H9 (cell line): ENCODE results near the gene STEAP2. TPM values are rescaled to one million over a fixed set of nuclear protein-coding genes. Genes with fewer than 3 reads are reported as not detected.
A peak's percentile ranks its signal among the peaks of the same experiment; 100 is the strongest.

Source experiments
- DNase-seq: peaks from one replicate; pipeline ENCODE4 v3.0.0-alpha.2; 2017
- H2AFZ ChIP-seq: one replicate; pipeline ENCODE4 v1.6.1; 2013; ENCODE audit warnings: mild to moderate bottlenecking, low read length, control low read depth, moderate library complexity
- H2AK5ac ChIP-seq: 2 replicates; pipeline ENCODE4 v1.6.1; 2013; ENCODE audit warnings: low read length, control low read depth, mixed read lengths; ENCODE audit not compliant: insufficient read length
- H2BK120ac ChIP-seq: one replicate; pipeline ENCODE4 v1.6.1; 2013; ENCODE audit warnings: low read depth, mild to moderate bottlenecking, low read length, control low read depth, inconsistent platforms; ENCODE audit not compliant: poor library complexity, severe bottlenecking
- H2BK12ac ChIP-seq: 2 replicates; pipeline ENCODE4 v1.6.1; 2013; ENCODE audit warnings: low read length, control low read depth, mixed read lengths, low read depth; ENCODE audit not compliant: insufficient read length
- H2BK15ac ChIP-seq: 2 replicates; pipeline ENCODE4 v1.6.1; 2013; ENCODE audit warnings: low read depth, low read length, control low read depth
- H2BK20ac ChIP-seq: one replicate; pipeline ENCODE4 v1.6.1; 2013; ENCODE audit warnings: low read depth, mild to moderate bottlenecking, low read length, control low read depth, inconsistent platforms; ENCODE audit not compliant: poor library complexity, severe bottlenecking
- H2BK5ac ChIP-seq: 2 replicates; pipeline ENCODE4 v1.6.1; 2013; ENCODE audit warnings: low read length, control low read depth, mixed read lengths; ENCODE audit not compliant: insufficient read length
- H3K14ac ChIP-seq: 2 replicates; pipeline ENCODE4 v1.6.1; 2013; ENCODE audit warnings: low read length, control low read depth; ENCODE audit not compliant: insufficient read depth
- H3K18ac ChIP-seq: 2 replicates; pipeline ENCODE4 v1.6.1; 2013; ENCODE audit warnings: low read depth, mild to moderate bottlenecking, mixed read lengths, low read length, control low read depth; ENCODE audit not compliant: insufficient read length
- H3K23ac ChIP-seq: 2 replicates; pipeline ENCODE4 v1.6.1; 2013; ENCODE audit warnings: low read length, control low read depth, mixed read lengths, low read depth; ENCODE audit not compliant: insufficient read length
- H3K23me2 ChIP-seq: 2 replicates; pipeline ENCODE4 v1.6.1; 2013; ENCODE audit warnings: low read depth, mild to moderate bottlenecking, mixed read lengths, low read length, control low read depth; ENCODE audit not compliant: insufficient read length, poor library complexity, severe bottlenecking
- H3K27ac ChIP-seq: 2 replicates; pipeline ENCODE4 v1.5.1; 2013; ENCODE audit warnings: low read length, control low read depth, mixed read lengths, low read depth; ENCODE audit not compliant: insufficient read length
- H3K27me3 ChIP-seq: 2 replicates; pipeline ENCODE4 v1.6.1; 2013; ENCODE audit warnings: low read length, control low read depth, inconsistent platforms; ENCODE audit not compliant: insufficient read depth
- H3K4ac ChIP-seq: 2 replicates; pipeline ENCODE4 v1.6.1; 2013; ENCODE audit warnings: low read depth, mild to moderate bottlenecking, control low read depth, inconsistent platforms, low read length, moderate library complexity
- H3K4me1 ChIP-seq: 2 replicates; pipeline ENCODE4 v1.6.1; 2013; ENCODE audit warnings: low read length, control low read depth, inconsistent platforms; ENCODE audit not compliant: insufficient read depth
- H3K4me2 ChIP-seq: 2 replicates; pipeline ENCODE4 v1.6.1; 2013; ENCODE audit warnings: low read length, control low read depth, mixed read lengths; ENCODE audit not compliant: insufficient read length, insufficient read depth
- H3K56ac ChIP-seq: 2 replicates; pipeline ENCODE4 v1.6.1; 2013; ENCODE audit warnings: low read depth, mild to moderate bottlenecking, mixed read lengths, low read length, control low read depth; ENCODE audit not compliant: insufficient read length
- H3K79me1 ChIP-seq: 2 replicates; pipeline ENCODE4 v1.6.1; 2013; ENCODE audit warnings: low read depth, mild to moderate bottlenecking, moderate library complexity, low read length, control low read depth, inconsistent platforms; ENCODE audit not compliant: insufficient read depth, poor library complexity, severe bottlenecking
- H3K79me2 ChIP-seq: 2 replicates; pipeline ENCODE4 v1.6.1; 2013; ENCODE audit warnings: low read length, control low read depth, inconsistent platforms; ENCODE audit not compliant: insufficient read depth
- H3K9ac ChIP-seq: 2 replicates; pipeline ENCODE4 v1.6.1; 2013; ENCODE audit warnings: low read length, control low read depth, mixed read lengths; ENCODE audit not compliant: insufficient read length; ENCODE audit errors: extremely low read depth
- H3K9me3 ChIP-seq: one replicate; pipeline ENCODE4 v1.6.1; 2013; ENCODE audit warnings: low read depth, low read length, inconsistent platforms; ENCODE audit not compliant: control insufficient read depth
- H3T11ph ChIP-seq: one replicate; pipeline ENCODE4 v1.6.1; 2013; ENCODE audit warnings: mild to moderate bottlenecking, low read length, control low read depth, inconsistent platforms
- H4K20me1 ChIP-seq: one replicate; pipeline ENCODE4 v1.6.1; 2013; ENCODE audit not compliant: control insufficient read depth, insufficient read length, insufficient read depth
- H4K5ac ChIP-seq: 2 replicates; pipeline ENCODE4 v1.6.1; 2013; ENCODE audit warnings: low read depth, mild to moderate bottlenecking, mixed read lengths, low read length, control low read depth; ENCODE audit not compliant: insufficient read length
- H4K8ac ChIP-seq: replicated peaks from 2 replicates; pipeline ENCODE4 v1.6.1; 2013; ENCODE audit warnings: low read length, control low read depth, mixed read lengths, low read depth; ENCODE audit not compliant: insufficient read length
- H4K91ac ChIP-seq: 2 replicates; pipeline ENCODE4 v1.6.1; 2013; ENCODE audit warnings: low read depth, mild to moderate bottlenecking, moderate library complexity, mixed read lengths, low read length, control low read depth; ENCODE audit not compliant: insufficient read length
- H3K27ac Mint-ChIP-seq, 3 experiments: 2 replicates in 2 of 3; 3 replicates in 1 of 3; pipeline ENCODE4 v1.8.0; 2020 to 2021; ENCODE audit warnings: mixed read lengths in 3 of 3, mild to moderate bottlenecking in 1 of 3, moderate library complexity in 1 of 3
- H3K27me3 Mint-ChIP-seq: 2 replicates; pipeline ENCODE4 v1.8.0; 2021; ENCODE audit warnings: low read depth, mild to moderate bottlenecking, moderate library complexity, mixed read lengths
- H3K36me3 Mint-ChIP-seq, 3 experiments: 2 replicates in 2 of 3; 3 replicates in 1 of 3; pipeline ENCODE4 v1.8.0; 2020 to 2021; ENCODE audit warnings: low read depth in 3 of 3, mixed read lengths in 3 of 3; ENCODE audit not compliant: insufficient read depth in 1 of 3
- H3K4me1 Mint-ChIP-seq, 2 experiments: 2 replicates each; pipeline ENCODE4 v1.8.0; 2020; ENCODE audit warnings: mixed read lengths in 2 of 2
- H3K4me3 Mint-ChIP-seq, 2 experiments: 2 replicates in 1 of 2; 3 replicates in 1 of 2; pipeline ENCODE4 v1.8.0; 2020 to 2021; ENCODE audit warnings: mild to moderate bottlenecking in 2 of 2, mixed read lengths in 2 of 2, moderate library complexity in 1 of 2
- H3K9me3 Mint-ChIP-seq, 2 experiments: 2 replicates in 1 of 2; 3 replicates in 1 of 2; pipeline ENCODE4 v1.8.0; 2020; ENCODE audit warnings: mild to moderate bottlenecking in 2 of 2, mixed read lengths in 2 of 2, moderate library complexity in 1 of 2
- CTCF ChIP-seq: fragments of 200-600 bp; sonication (generic); conservative IDR thresholded peaks from 3 replicates; pipeline ENCODE4 v1.8.0; 2021; ENCODE audit warnings: antibody characterized with exemption, mild to moderate bottlenecking
- WGBS: extraction: QIAGEN DNeasy Blood & Tissue Kit; methylation state at CpG from one replicate; pipeline ENCODE4 v1.1.7; 2013; ENCODE audit warnings: missing lambda C conversion rate, low lambda C conversion rate, mixed read lengths; ENCODE audit not compliant: insufficient read length; ENCODE audit errors: extremely low coverage; 5-methylcytosine and 5-hydroxymethylcytosine counted together
- total RNA-seq: library from RNA; stranded (reverse); gene quantifications from 2 replicates; pipeline ENCODE4 v1.2.1, GENCODE V29; 2021

STEAP2 gene
- total RNA-seq, 1 experiment from 2014 or later: 6.7 TPM

DNA sequence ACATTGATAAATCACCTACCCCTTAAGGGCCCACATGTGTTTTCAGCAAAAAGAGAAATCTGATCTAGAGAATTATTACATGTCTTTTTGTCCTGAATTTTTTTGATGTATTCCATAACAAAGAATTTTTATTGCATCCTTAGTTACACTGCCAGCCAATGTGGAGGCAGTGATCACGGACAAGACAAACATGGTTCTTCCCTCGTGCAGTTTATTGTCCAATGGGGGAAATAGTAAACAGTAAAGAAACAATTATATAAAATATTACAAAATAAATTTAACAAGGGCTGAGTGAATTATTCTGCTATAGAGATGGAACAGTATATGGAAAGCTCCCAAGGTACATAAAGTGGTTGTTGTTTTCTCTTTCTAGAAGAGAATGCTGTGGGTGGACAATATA is 2.0 kb downstream of the STEAP2 start:
- Histone ChIP-seq H3K9me3 (no peaks in the 10 kb centered on the region), H3K23ac (no peak overlapping the region), H2BK120ac (no peak overlapping the region), H3K27me3 (no peaks in the 10 kb centered on the region), H2BK5ac (no peak overlapping the region), H2BK12ac (no peak overlapping the region), H3K18ac (no peak overlapping the region), H3K23me2 (peaks cover 13% of the 10 kb centered on the region), H2AK5ac (no peak overlapping the region), H4K5ac (no peak overlapping the region), H3K9ac (no peak overlapping the region), H3K4me1 (peaks cover 10% of the 10 kb centered on the region), H3K14ac (no peak overlapping the region), H2BK20ac (no peak overlapping the region), H3K27ac (no peak overlapping the region), H3K56ac (no peak overlapping the region), H2BK15ac (no peak overlapping the region), H4K20me1 (no peaks in the 10 kb centered on the region), H3K4ac (no peak overlapping the region), H2AFZ (no peak overlapping the region), H4K91ac (no peak overlapping the region), H3K79me2 (peaks cover 6% of the 10 kb centered on the region; the same call in 1 of the 2 replicates), H3T11ph (no peak overlapping the region), H3K79me1 (no peaks in the 10 kb centered on the region), H3K4me2 (peak overlapping the region; percentile 92), H4K8ac (no peak overlapping the region)
- TF ChIP-seq CTCF: no peak
- Mint-ChIP-seq H3K4me1 (peaks cover 15 to 30% of the 10 kb centered on the region in 2 experiments), H3K27ac (no peak overlapping the region), H3K9me3 (no peaks in the 10 kb centered on the region; a peak in 1 of 5 replicates), H3K27me3 (peaks cover 7% of the 10 kb centered on the region; the same call in 1 of the 2 replicates), H3K36me3 (peaks cover 5 to 11% (median 10%) of the 10 kb centered on the region in 3 experiments; a peak in 5 of 7 replicates), H3K4me3 (no peak overlapping the region)
- WGBS: no CpG with 5 or more reads among the region's 2 CpGs
- DNase-seq: no peak
